NT2/D1 (cell line): ENCODE measurements around the gene ZNF334.

Experiments
- SUZ12 ChIP-seq: IDR thresholded peaks from 2 replicates; pipeline ENCODE4 v1.6.1; 2011; ENCODE audit not compliant: insufficient read length, insufficient read depth; ENCODE audit errors: extremely low read depth
- YY1 ChIP-seq: IDR thresholded peaks from 2 replicates; pipeline ENCODE4 v1.6.1; 2011; ENCODE audit not compliant: insufficient read length, insufficient read depth

DNA sequence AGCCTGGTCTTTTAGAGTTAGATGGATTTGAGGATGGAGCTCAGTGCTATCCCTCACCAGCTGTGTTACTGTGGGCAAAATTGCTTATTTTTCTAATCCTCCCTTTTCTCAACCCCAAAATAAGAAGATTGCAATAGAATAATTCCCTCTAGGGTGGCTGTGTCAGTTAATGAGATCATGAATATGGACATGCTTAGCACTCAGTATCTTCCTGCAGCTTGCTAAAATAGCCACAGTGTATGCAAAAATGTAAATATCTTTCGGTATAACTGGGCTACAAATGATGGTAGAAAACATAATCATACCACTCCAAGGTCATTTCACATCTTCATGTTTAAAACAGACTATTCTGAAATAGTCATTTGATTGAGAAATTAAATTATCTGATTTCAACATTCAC is 35.7 kb downstream of the ZNF334 start:
- TF ChIP-seq YY1 (no peak), SUZ12 (no peak)
